GM18870 (cell line): ENCODE data around the gene CHN1.

Experiments used
- ATAC-seq: cut with Tn5 transposase; IDR thresholded peaks from one replicate; pipeline ENCODE4 v1.9.1; 2021; ENCODE audit warnings: moderate library complexity; ENCODE audit not compliant: unreplicated experiment

The CHN1 gene

DNA sequence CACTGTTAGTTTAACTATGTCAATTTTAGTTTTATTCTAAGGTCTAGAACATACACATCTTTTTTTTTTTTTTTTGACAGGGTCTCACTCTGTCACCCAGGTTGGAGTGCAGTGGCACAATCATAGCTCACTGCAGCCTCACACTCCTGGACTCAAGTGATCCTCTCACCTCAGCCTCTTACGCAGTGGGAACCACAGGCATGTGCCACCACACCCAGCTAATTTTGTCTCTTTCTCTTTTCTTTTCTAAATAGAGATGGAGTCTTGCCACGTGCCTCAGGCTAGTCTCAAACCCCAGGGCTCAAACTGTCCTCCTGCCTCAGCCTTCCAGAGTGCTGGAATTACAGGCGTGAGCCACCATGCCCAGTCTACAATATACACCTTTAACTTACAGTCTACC is 171.4 kb downstream of the CHN1 start:
- ATAC-seq = no peak

DNA sequence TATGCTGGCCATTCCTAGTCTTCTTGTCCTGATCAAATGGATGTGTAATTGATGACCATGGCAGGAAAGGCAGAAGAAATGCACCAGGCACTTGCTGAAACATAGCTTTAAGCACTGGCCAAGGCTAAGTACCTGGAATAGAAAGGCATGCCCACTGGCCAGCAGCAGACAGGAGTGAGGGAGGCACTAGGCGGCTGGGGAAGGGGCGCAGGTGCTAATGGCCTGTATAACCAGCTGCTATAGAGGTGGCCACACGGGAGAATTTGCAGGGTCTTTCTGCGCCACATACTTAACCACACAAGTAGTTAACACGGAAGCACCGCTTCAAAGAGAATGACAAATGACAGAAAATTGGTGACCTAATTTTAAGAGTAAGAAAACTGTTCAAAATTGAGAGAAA is 174.6 kb downstream of the CHN1 start:
- ATAC-seq = no peak

DNA sequence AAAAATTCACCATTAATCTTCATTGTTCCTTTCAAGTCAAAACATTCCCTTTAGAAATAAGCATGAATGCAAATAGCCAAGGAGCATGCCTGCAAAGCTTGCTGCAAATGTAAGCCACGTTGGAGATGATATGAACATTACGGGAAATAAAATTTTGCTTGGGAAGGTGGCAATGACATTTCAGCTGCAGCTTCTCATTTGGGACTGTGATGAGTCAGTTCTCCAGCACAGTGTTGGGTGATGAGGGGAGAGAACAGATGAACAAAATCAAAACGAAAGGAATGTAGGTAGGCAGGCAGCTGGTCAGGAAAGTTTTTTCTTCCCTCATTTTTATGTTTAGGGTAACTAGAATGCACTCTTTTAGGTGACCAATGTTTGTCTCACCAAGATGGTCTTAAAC is 175.6 kb downstream of the CHN1 start:
- no peak for ATAC-seq

DNA sequence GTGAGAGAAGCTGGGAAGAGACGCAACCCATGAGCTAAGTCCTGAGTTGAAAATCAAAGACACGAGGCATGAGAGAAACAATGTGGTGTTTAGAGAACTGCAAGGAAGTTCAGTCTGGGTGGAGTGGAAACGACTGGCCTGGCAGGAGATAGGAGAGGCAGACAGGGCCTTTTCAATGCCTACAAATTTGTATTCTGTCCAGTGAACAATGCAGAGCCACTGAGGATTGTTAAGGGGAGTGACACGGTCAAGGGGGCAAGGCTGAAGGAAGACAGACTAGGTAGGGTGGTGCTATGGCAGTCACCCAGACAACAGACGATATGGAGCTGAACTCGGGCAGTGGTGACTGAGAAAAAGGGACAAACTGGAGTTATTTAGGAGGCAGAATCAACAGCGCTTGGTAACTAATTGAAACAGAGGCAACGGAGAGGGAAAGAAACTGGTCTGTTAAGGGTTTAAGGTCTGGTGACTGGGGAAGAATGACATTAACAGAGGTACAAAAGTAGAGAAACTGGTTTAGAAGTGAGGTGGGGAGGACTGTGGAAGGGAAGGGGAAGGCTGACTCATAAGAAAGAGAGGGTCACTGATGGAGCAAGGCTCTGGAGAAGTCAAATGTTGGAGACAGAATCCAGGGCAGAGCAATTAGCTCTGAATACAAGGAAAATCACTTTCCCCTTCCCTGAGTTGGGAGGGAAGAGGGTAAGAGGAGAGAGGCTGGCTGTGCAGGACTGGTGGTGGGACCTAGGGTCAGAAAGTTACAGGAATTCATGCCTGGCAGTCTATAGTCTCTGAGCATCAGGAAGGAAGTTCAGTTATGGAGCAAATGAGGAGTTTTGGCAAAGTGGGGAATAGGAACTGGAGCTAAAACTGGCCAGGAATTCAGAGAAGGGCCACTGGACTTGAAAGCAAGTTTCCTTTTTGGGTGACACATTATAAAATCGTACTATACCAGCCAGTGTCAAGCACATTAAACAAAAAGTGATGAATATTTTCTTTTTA is 177.5 kb downstream of the CHN1 start:
- ATAC-seq = no peak

DNA sequence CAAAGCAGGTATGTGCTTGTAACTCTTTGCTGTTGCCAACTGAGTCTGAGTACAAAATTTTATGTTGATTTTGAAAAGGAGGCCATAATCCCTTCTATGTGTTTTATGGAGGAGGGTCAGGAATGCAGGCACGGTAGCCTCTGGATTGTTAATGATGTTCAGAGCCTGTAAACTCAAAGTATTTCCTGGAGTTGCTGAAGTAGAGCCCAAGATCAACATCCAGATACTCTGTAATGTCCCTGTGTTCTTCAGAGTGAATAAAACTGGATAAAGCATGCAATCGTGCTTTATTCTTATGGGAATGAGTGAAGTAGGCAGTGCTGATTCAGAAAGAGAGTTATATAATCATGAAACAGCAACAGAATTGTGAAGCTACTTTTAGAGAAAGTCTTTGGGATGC is 179.1 kb downstream of the CHN1 start:
- ATAC-seq = no peak

DNA sequence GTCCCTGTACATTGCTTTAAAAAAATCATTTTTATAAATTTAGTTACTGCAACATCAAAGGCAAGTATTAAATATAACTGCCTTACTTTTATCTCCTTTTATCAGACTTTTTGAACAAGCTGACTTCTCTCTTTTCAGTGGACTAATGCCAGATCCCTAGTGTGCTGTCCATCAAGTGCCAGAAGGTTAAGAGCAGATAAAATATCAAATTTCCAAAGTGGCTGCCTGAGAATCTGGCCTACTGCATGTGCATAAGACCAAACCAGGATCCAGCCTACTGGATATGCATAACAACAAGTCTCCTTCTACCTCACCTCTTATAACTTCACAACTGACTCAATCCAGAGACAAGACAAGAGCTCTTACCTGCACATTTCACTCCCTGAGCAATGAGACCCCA is 181.1 kb downstream of the CHN1 start:
- no peak for ATAC-seq

DNA sequence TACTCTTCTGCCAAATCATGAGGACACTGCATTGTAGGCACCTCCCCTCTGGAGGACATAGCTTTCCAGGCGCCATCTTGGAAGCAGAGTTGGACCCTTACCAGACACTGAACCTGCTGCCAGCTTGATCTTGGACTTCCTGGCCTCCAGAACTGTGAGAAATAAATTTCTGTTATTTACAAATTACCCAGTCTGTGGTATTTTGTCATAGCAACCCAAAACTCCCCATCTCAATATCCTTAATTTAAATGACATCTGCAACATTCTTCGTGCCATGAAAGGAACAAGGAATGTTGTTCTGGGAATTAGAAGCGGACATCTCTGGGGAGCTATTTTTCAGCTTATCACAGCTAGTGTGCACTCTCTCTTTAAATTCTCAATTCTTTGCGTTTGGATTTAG is 183.6 kb downstream of the CHN1 start:
- ATAC-seq = no peak

DNA sequence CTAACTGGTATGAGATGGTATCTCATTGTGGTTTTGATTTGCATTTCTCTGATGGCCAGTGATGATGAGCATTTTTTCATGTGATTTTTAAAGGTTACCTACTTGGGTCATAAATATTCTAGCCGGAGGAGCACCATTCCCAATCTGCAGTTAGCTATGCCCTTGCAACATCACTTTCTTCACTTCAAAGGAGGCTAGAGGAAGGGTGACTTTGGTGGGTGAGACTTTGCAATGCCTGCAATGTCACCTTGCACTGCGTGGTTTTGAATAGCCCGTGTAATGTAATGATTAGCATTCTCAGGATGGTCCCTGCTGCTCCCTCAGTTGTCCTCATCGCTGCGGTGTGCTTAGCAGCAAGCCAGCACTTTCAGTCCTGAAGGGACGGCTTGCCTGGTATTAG is 184.8 kb downstream of the CHN1 start:
- no peak for ATAC-seq

DNA sequence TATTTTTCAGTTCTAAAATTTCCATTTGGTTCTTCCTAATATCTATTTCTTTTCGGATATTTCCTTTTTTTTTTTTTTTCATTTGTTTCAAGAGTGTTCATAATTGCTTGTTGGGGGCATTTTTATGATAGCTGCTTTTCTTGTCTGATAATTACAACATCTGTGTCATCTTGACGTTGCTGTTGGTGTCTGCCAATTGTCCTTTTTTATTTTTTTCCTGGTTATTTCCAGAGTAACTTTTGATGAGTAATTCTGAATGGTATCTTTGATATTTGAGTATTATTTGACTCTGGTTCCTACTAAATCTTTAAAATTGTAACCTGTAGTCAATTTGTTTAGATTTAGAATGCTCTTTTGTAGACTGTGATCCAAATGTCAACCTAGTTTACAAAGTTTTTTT is 189.7 kb downstream of the CHN1 start:
- no peak for ATAC-seq

DNA sequence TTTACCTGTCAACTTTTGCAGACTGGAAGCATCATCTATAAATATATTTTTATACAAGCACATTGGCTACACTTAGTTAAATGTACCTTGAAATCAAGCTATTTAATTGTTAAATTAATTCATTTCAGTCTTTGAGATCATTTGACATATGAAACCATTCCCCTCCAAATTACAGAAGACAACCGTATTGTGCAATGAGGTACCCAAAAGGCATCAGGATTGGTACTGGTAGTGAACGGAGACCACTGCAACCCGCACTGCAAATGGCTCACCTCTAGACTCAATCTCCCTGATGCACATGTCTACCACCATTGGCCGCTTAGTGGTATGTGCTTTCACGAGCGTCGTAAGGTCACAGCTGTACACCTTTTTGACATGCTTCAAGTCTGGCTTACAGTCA is 193.1 kb downstream of the CHN1 start:
- ATAC-seq = no peak

DNA sequence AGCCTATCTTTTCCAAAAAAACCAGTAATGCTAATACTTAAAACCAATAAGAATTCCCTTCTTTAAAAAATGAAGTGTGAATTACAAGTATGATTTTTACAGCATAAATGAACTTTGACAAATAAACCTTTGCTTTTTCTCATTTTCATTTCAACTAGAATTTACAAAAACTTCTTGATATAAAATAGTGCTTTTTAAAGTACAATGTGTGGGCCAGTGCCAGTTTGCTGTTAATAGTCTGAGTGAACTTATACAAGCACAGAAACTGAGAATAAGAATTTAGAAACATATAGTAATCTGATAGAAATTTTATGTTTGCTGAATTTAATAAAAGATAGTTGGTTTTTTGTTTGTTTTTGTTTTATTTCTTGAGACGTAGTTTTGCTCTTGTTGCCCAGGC is 197.2 kb downstream of the CHN1 start:
- ATAC-seq = no peak

DNA sequence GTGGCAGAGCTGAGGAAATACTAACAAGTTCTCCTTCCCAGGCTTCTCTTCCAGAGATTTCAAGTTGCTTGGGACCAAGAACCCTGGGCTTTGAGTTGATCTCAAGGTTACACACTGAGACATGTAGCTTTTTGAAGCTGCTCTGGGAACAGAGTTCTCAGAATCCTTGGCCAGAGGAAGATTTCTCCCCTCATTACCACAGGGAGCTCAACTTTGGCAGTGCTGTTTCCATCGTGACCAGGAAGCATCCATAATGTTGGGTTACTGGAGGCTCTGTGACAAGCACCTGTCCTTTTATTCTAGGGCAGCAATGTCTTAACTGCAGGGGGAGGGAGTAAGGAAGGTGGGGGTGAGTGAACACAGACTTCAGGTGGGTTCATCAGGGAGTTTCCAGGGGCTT is 199.4 kb downstream of the CHN1 start:
- ATAC-seq = no peak

DNA sequence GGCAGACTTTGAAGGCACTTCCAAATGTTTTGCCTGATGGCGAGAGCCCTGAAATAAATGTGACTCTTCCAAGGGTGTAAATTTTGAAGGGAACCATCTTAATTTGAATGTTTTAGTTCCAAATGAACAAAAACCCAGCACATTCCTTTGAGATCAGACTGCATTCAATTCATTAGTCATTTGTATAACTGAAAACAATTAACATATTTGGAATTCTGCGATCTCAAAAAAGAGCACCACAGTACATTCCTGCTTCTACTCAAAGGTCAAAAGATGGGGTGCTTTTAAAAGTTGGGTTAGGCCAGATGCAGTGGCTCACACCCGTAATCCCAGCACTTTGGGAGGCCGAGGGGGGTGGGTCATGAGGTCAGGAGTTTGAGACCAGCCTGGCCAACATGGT is 202.7 kb downstream of the CHN1 start:
- no peak for ATAC-seq

DNA sequence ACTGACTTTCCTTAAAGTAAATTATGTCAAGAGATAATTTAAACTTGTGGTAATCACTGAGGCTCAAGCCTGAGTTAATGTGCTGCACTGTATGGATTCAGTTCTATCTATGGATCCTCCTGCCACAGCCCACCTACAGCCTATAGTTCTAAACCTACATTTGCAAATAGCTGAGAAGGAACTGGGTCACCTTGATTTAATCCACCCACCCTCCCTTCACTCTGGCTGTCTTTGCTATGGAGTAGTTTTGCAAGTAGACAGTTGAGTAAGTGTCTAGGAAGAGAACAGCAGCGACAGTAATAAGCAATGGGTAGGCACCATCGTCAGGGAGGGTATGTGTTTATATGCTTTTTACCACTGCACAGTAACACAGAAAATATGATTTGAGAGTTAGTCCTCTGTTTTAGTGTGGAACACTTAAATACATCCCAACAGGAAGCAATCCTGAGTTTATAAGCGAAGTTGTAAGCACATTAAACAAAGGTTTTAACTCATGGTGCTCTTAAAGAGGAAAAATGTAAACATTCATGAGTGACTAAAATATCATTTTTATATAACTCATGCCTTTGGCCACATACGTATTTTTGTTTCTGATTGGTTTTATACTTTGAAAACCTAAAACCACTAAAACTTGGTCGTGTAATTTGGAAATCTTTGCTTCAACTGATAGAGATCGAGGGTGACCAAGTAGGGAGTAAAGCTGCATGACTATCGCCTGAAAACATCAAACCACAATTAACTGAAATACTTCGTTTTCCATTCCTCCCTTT is 204.6 kb downstream of the CHN1 start:
- ATAC-seq = no peak

DNA sequence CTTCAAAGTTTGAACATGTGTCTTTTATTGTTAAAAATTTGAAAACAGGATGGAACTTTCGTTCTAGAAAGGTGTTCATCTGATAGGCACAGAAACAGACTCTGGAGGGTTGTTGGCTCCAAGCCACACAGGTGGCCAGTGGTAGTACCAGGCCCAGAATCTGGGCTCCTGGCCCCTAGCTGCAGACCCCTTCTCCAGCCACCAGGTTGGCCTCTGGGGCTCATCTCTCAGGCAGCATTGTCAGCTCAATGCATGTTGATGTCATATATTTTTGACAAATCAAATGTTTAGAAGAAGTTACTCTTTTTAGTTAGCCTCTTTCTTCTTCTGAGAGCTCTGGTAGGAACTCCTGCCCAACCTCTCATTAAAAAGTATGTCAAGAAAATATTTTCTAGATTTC is 206.4 kb downstream of the CHN1 start:
- ATAC-seq = no peak

DNA sequence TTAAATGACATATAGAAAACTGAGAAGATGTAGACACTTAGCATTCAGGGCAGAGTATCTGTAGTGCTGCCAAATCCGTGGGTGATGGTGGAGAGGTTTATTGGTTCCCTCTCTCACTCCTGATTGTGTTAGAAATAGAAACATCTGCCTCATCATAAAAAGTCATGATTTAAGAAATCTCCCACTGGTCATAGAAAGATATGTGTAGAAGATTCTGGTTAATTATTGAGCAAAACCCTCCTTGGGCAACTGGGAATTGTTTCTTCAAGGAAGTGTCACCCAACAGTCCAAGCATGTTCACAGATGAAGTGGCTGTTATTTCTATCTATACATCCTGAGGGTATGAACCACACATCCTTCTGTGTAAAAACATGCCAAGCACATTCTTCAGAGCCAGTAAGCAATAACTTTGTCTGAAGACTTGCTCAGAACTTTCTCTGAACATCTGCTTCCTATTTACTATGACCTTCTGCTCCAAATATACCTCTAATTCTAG is 207.4 kb downstream of the CHN1 start:
- no peak for ATAC-seq

DNA sequence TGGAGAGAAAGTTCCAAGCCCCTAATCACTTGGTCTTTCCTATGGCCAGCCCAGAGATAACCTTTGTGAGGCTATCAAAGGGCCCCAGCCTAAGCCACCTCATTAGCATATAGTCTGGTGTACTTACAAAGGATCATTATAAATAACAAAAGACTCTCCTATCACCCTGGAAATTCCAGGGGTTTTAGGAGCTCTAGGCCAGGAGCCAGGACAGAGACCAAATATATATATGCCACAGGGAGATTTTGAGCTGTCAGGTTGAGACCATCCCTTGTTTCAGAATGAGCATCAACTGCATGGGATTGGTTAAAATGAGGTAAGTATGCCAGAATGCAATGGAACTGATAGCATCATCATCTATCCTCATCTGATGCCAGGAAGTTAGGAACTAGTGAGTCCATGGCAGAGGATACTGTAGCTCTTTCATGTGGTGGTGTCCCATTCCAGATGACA is 208.8 kb downstream of the CHN1 start:
- ATAC-seq = no peak

DNA sequence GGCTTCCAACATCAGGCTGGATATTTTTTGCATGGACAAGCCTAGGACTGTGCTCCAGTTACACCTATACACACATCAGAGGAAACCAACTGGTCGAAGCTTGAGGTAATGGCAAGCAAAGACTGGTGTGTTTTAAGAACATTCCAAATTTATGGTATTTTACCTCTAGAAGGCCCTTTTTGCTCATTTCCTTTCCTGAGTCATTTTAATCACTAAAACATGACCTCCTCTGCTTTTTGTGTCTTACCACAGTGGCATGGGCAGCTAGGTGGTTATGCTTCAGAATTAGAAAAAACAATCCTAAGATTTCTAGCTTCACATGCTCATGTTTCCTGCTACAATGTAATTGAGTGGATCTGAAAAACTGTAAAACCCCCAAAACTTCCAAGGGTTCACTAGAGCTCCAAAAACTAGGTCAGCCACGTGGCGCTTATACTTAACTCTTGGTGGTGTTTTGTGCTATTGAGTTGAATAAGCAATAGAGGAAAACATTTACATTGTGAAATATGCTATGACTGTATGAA is 210.3 kb downstream of the CHN1 start:
- ATAC-seq = no peak

DNA sequence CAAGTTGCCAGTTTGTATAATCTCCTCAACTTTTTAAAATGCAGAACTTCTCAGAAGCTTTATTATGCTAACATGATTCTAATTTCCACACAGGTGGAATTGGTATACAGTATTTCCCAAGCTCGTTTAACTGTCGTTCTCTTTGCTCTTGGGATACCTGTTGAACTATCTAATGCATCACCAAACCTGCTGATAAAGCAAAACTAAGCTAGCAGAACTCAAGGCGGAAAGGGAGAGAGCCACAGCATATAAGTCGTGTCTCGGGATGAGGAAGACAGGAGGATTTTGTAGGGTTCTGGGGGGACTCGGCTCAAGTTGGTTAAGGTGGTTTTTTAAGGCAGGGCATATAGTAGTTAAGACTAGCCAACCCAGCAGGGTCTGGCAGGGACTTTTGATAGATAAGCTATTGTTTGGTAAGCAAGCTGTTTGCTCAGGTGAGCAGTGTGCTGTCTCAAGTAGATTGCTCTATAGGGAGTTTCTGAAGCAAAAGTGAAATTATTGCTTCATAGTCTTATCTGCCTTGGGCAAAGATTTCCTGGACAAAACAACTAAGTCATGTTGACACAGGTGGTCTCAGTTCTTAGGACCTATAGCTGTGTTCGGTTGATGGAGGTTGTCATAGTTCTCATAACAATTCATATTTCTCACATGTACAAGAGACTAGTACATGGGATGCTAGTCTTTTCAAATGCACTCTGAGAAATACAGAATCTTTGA is 212.7 kb downstream of the CHN1 start:
- no peak for ATAC-seq

DNA sequence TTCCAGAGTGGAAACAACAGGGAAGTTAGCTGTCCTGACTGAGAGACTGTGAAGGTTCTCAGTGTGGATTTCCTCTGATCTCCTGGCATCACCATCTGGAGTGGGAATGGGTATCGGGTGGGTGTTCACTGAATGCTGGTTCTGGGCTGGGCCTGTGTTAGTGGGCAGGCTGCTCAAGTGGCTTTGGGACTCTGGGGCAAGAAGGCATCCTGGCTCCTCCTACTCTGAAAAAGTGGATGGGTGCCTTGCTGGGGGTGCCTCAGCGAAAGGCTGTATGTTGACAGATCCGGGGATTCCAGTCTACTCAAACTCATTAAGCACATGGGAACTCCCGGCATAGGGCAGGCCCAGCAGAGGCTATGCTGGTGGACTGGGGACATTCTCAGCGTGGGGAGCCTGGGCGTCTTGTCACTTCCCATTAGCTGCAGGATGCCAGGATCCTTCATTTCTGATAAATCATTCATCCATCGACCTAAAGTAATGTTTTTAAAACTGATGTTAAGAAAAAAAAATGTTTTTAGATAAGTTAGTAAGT is 213.4 kb downstream of the CHN1 start:
- ATAC-seq = no peak

DNA sequence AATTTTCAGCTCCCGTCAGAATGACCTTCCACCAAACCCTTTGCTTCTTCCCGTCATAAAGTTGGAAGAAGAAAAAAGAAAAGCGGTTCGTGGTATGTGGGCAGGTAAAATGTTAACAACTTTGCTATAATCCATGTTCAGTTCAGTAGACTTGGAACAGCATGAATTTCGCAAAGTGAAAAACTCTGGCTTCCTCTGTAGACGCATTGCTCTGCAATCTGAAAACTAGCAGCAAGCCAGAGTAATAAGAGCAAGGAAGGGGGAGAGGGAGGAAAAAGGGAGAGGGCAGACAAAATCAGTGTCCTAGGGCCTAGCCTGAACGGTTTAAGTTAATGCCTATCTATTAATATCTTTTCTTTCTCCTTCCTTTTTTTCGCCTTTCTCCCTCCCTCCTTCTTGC is 214.2 kb downstream of the CHN1 start:
- no peak for ATAC-seq
